ENCODE measurements around the gene EFNA5. TPM values are rescaled to one million over a fixed set of nuclear protein-coding genes. Genes with fewer than 3 reads are reported as not detected.

Gene EFNA5
- total and polyA plus RNA-seq, 2 of the 13 experiments (the other 11 are each of a cell fraction or from before 2014, with no cell fraction given), result not detected

GRCh38 chr5:107548477-107548876, 122.3 kb downstream of the EFNA5 start (continued):
- TF ChIP-seq ZNF136 (CRISPR knock-in tag; IDR thresholded peaks at IDR 0.05; ENCODE audit: low read depth) (no peak), SKI (IDR thresholded peaks at IDR 0.05; ENCODE audit: partially characterized antibody) (no peak), ZNF225 (CRISPR knock-in tag; IDR thresholded peaks at IDR 0.05) (no peak)

- no peaks in the 10 kb centered on the region for H3K79me2 ChIP-seq (ENCODE audit: insufficient read depth, low read length)
These were observed 124.0 kb downstream of the EFNA5 start for GRCh38 chr5:107546719-107547118.

More at GRCh38 chr5:107546719-107547118, 124.0 kb downstream of the EFNA5 start:
- H3K27ac ChIP-seq (ENCODE audit: extremely low read length, insufficient read depth, low read length), result no peak overlapping the region
- H3K4me3 ChIP-seq (replicated peaks in 1 of 3; ENCODE audit: insufficient read depth in 1 of 3, low read depth in 2 of 3, low read length in 3 of 3), result no peak overlapping the region
- in situ Hi-C loops (cut with HindIII; ENCODE audit: extremely low pct_ligation_motif_present, low pct_unique_long_range_greater_than_20kb), result no loop called here
- no TSS peak for BruUV-seq (replicated peaks)
- H3K9me3 ChIP-seq (ENCODE audit: low read length), result no peaks in the 10 kb centered on the region
- no peaks in the 10 kb centered on the region for H3K36me3 ChIP-seq (replicated peaks in 1 of 2; ENCODE audit: control insufficient read depth in 1 of 2, insufficient read depth in 2 of 2, low read length in 2 of 2)
- no peak overlapping the region for H3K4me2 ChIP-seq (ENCODE audit: low read depth, low read length)
- ATAC-seq, result no peak
- CTCF ChIA-PET (ENCODE audit: low intra/inter-chr PET ratio, low total read pairs), result no interaction called here
- intact Hi-C loops (cut with micrococcal nuclease; ENCODE audit: unreplicated experiment), result no loop called here
- H3K9ac ChIP-seq (ENCODE audit: insufficient read depth, low read depth, low read length), result no peak overlapping the region
- H4K20me1 ChIP-seq (ENCODE audit: insufficient read depth, low read length), result no peaks in the 10 kb centered on the region
- TF ChIP-seq, protein P1, sequence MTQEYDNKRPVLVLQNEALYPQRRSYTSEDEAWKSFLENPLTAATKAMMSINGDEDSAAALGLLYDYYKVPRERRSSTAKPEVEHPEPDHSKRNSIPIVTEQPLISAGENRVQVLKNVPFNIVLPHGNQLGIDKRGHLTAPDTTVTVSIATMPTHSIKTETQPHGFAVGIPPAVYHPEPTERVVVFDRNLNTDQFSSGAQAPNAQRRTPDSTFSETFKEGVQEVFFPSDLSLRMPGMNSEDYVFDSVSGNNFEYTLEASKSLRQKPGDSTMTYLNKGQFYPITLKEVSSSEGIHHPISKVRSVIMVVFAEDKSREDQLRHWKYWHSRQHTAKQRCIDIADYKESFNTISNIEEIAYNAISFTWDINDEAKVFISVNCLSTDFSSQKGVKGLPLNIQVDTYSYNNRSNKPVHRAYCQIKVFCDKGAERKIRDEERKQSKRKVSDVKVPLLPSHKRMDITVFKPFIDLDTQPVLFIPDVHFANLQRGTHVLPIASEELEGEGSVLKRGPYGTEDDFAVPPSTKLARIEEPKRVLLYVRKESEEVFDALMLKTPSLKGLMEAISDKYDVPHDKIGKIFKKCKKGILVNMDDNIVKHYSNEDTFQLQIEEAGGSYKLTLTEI (CRISPR knock-in tag; conservative IDR thresholded peaks at IDR 0.05), result no peak
- no peak for TF ChIP-seq TAF1 (CRISPR knock-in tag; IDR thresholded peaks at IDR 0.05)
- no peak for TF ChIP-seq BATF2 (CRISPR knock-in tag; IDR thresholded peaks at IDR 0.05)
- TF ChIP-seq ARHGAP35 (CRISPR knock-in tag; IDR thresholded peaks at IDR 0.05; ENCODE audit: borderline replicate concordance), result no peak
- TF ChIP-seq ZNF782 (CRISPR knock-in tag; IDR thresholded peaks at IDR 0.05; ENCODE audit: borderline replicate concordance), result no peak
- TF ChIP-seq, protein P2, sequence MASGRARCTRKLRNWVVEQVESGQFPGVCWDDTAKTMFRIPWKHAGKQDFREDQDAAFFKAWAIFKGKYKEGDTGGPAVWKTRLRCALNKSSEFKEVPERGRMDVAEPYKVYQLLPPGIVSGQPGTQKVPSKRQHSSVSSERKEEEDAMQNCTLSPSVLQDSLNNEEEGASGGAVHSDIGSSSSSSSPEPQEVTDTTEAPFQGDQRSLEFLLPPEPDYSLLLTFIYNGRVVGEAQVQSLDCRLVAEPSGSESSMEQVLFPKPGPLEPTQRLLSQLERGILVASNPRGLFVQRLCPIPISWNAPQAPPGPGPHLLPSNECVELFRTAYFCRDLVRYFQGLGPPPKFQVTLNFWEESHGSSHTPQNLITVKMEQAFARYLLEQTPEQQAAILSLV (CRISPR knock-in tag; IDR thresholded peaks at IDR 0.05; ENCODE audit: borderline replicate concordance), result no peak
- TF ChIP-seq SNAPC5 (CRISPR knock-in tag; IDR thresholded peaks at IDR 0.05; ENCODE audit: borderline replicate concordance), result no peak
- POLR2A ChIA-PET, result no interaction called here
- FAIRE-seq, result no peak
- no peaks in the 10 kb centered on the region for H3K27me3 ChIP-seq (ENCODE audit: control insufficient read depth in 1 of 2, insufficient read depth in 2 of 2, low read length in 2 of 2)
- H2AFZ ChIP-seq (ENCODE audit: low read length), result no peak overlapping the region
- no peak for DNase-seq (ENCODE audit: low spot score)
- H3K4me1 ChIP-seq (ENCODE audit: insufficient read depth, low read length), result no peaks in the 10 kb centered on the region
- WGBS (ENCODE audit: low lambda C conversion rate), result 42% methylated on average over 1 of the region's 1 CpG

Data from HepG2 (cell line).